Fibroblast of mammary gland (primary cell): Measurements from ENCODE around the gene LYRM7.

Experiments used
- DNase-seq: peaks from one replicate; pipeline ENCODE4 v3.0.0-alpha.2; 2010; ENCODE audit warnings: low read depth
- H3K4me3 ChIP-seq: 2 replicates; pipeline ENCODE4 v1.5.1; 2011; ENCODE audit warnings: low read depth, mild to moderate bottlenecking, low read length, moderate library complexity; ENCODE audit not compliant: control insufficient read depth
- CTCF ChIP-seq: conservative IDR thresholded peaks from 2 replicates; pipeline ENCODE4 v1.5.1; 2011; ENCODE audit warnings: low read depth, low read length, inconsistent platforms; ENCODE audit not compliant: control insufficient read depth, insufficient read depth

Gene LYRM7

GRCh38 chr5:131230406-131230805 lies 59.7 kb downstream of the LYRM7 start:
- TF ChIP-seq CTCF, result no peak
- no peak overlapping the region for H3K4me3 ChIP-seq
- DNase-seq, result no peak

GRCh38 chr5:131239686-131240085 lies 68.9 kb downstream of the LYRM7 start:
- no peak for DNase-seq
- H3K4me3 ChIP-seq, result no peak overlapping the region
- no peak for TF ChIP-seq CTCF

- DNase-seq, result peak; percentile 97
- TF ChIP-seq CTCF, result no peak
- H3K4me3 ChIP-seq, result no peak overlapping the region
These were observed 72.0 kb downstream of the LYRM7 start for GRCh38 chr5:131242728-131243255.

GRCh38 chr5:131245312-131245711 lies 74.6 kb downstream of the LYRM7 start:
- no peak for TF ChIP-seq CTCF
- no peak overlapping the region for H3K4me3 ChIP-seq

GRCh38 chr5:131245948-131246347 lies 75.2 kb downstream of the LYRM7 start:
- no peak for DNase-seq
- no peak overlapping the region for H3K4me3 ChIP-seq
- TF ChIP-seq CTCF, result no peak

More at GRCh38 chr5:131245312-131245711, 74.6 kb downstream of the LYRM7 start:
- no peak for DNase-seq

- no peak overlapping the region for H3K4me3 ChIP-seq
- no peak for TF ChIP-seq CTCF
- no peak for DNase-seq
These were observed 75.8 kb downstream of the LYRM7 start for GRCh38 chr5:131246504-131246903.
